ENCODE measurements around the gene RAPSN. TPM values are rescaled to one million over a fixed set of nuclear protein-coding genes. Genes with fewer than 3 reads are reported as not detected.

Gene RAPSN
- total RNA-seq, 1 donor = 0.43 TPM

DNA sequence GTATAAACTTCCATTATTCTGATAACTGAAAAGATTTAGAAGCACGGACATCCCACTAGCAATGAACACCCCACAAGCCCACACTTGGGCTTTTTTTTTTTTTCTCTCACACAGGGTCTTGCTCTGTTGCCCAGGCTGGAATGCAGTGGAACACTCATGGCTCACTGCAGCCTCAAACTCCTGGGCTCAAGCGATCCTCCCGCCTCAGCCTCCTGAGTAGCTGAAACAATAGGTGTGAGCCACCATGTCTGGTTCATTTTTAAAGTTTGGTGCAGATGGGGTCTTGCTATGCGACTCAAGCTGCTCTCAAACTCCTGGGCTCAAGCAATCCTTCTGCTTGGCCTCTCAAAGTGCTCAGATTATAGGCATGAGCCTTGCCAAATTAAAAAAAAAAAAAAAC, 3.1 kb downstream of the RAPSN start:
- DNase-seq (ENCODE audit: low read depth) = no peak
- TF ChIP-seq, protein P1, sequence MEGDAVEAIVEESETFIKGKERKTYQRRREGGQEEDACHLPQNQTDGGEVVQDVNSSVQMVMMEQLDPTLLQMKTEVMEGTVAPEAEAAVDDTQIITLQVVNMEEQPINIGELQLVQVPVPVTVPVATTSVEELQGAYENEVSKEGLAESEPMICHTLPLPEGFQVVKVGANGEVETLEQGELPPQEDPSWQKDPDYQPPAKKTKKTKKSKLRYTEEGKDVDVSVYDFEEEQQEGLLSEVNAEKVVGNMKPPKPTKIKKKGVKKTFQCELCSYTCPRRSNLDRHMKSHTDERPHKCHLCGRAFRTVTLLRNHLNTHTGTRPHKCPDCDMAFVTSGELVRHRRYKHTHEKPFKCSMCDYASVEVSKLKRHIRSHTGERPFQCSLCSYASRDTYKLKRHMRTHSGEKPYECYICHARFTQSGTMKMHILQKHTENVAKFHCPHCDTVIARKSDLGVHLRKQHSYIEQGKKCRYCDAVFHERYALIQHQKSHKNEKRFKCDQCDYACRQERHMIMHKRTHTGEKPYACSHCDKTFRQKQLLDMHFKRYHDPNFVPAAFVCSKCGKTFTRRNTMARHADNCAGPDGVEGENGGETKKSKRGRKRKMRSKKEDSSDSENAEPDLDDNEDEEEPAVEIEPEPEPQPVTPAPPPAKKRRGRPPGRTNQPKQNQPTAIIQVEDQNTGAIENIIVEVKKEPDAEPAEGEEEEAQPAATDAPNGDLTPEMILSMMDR (IDR thresholded peaks at IDR 0.05; ENCODE audit: insufficient read depth, low read depth, low read length) = no peak
- no peak overlapping the region for H3K4me3 ChIP-seq (ENCODE audit: low read depth, low read length)

DNA sequence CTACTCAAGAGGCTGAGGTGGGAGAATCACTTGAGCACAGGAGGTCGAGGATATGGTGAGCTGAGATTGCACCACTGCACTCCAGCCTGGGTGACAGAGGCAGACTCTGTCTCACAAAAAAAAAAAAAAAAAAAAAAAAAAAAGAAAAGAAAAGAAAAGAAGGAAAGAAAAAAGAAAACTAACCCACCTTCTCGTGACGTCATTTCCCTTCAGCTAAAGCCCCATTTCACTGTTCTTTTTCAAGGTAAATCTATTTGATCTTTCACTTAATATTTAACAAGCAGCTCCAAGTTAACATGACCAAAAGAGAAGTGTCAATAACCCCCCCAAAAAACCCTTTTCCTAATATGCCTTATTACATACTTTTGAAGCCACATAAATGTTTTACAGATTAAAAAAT, 5.1 kb downstream of the RAPSN start:
- no peak for DNase-seq (ENCODE audit: low read depth)
- TF ChIP-seq, protein P1 (IDR thresholded peaks at IDR 0.05; ENCODE audit: insufficient read depth, low read depth, low read length) = no peak
- H3K4me3 ChIP-seq (ENCODE audit: low read depth, low read length) = no peak overlapping the region

DNA sequence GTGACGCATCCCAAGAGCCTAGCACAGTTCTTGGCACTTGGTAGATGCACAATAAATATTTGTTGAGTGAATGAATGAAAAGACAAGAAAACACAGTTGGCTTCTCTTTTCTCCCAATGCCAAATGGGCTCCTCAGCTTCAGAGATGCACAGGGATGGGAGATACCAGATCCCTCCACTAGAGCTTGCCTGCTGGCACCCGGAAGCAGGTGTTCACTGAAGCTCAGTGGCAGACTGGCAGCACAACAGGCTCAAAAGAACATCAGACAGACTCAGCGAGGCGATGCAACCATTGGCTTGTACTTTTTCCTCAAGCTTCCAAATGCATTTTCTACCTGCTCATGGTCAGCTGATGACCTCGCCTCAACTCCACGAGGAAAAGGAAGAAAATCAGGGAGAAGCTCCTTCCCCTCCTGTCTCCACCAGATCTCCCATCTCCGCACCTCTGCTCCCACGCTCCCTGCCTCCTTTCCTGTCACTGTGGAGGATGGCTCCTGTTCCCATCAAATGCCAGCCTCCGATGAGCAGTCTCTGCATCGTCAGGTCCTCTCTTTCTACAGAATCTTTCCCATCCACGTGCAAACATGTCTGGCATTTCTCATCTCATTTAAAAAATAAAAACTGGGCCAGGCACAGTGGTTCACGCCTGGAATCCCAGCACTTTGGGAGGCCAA, 5.8 kb downstream of the RAPSN start:
- TF ChIP-seq, protein P1 (IDR thresholded peaks at IDR 0.05; ENCODE audit: insufficient read depth, low read depth, low read length) = no peak
- DNase-seq (ENCODE audit: low read depth) = no peak
- H3K4me3 ChIP-seq (ENCODE audit: low read depth, low read length) = no peak overlapping the region

DNA sequence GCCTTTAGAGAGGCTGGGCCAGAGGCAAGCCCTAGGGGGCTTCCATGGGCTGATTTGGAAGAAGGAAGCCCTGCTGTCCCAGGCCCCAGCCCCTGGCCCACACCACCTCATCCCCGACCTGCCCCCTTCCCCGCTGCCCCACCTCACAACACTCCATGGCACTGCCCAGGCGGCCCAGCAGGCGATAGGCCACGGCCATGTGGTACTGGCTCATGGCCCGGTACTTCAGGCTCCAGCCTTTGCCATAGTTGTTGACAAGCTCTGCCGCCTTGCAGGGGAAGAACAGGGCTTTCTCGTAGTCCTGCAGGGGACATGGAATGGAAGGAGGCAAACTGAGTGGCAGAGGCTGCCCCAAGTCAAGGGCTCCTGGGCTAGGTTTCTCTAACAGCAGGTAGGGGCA, 6.4 kb downstream of the RAPSN start:
- no peak overlapping the region for H3K4me3 ChIP-seq (ENCODE audit: low read depth, low read length)
- no peak for DNase-seq (ENCODE audit: low read depth)
- TF ChIP-seq, protein P1 (IDR thresholded peaks at IDR 0.05; ENCODE audit: insufficient read depth, low read depth, low read length) = no peak

DNA sequence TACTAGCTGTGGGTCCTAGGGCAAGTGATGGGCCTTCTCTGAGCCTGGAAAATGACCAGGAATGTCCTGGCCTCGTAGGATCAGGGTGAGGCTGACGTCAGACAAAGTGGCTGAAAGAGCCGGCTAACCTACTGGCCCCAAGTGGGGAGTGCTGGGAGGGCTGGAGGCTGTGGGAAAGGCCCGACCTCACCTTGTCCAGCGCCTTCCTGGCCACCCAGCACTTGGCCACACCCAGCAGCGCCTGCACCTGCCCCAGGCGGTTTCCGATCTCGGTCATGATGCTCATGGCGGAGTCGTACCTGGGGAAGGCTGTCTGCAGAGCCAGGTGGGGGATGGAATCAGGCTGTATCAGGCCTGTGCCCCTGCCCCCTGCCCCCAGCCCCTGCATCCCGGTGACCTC, 7.5 kb downstream of the RAPSN start:
- DNase-seq (ENCODE audit: low read depth) = no peak
- no peak overlapping the region for H3K4me3 ChIP-seq (ENCODE audit: low read depth, low read length)
- TF ChIP-seq, protein P1 (IDR thresholded peaks at IDR 0.05; ENCODE audit: insufficient read depth, low read depth, low read length) = no peak

DNA sequence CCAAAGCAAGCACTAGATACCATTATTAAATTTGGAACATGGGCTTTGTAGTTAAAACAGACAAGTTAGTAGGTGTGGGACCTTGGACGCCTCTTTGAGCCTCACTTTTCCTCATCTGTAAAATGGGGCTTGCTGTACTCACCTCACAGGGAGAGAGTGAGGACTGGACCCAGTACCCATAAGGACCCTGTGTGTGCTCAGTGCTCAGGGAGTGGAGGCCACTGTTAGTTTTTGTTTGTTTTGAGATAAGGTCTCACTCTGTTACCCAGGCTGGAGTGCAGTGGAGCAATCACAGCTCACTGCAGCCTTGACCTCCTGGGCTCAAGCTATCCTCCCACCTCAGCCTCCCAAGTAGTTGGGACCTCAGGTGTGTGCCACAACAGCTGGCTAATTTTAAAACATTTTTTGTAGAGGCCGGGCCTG, 8.9 kb downstream of the RAPSN start:
- no peak overlapping the region for H3K4me3 ChIP-seq (ENCODE audit: low read depth, low read length)
- DNase-seq (ENCODE audit: low read depth) = no peak
- TF ChIP-seq, protein P1 (IDR thresholded peaks at IDR 0.05; ENCODE audit: insufficient read depth, low read depth, low read length) = no peak

DNA sequence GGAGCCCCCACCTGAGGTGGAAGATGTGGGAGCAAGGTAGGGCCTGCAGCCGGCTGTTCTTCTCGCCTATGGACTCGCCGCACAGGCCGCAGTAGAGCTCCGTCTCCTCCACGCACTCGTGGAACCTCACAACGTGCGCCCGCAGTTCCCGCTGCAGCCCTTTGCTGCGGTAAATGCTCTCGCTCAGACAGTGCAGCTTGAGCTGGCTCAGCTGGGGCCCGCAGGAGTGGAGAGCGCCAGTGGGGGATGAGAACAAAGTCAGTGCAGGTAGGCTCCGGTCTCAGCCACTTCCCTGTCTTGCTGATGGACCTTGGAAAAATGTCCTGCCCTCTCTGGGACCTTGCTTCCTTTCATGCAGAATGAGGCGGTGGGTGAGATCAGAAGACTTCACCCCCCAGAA, 10.2 kb downstream of the RAPSN start:
- TF ChIP-seq, protein P1 (IDR thresholded peaks at IDR 0.05; ENCODE audit: insufficient read depth, low read depth, low read length) = no peak
- DNase-seq (ENCODE audit: low read depth) = no peak
- H3K4me3 ChIP-seq (ENCODE audit: low read depth, low read length) = no peak overlapping the region
